Spinal cord (tissue), 10 donors: ENCODE data around the gene DEFB129. TPM values are rescaled to one million over a fixed set of nuclear protein-coding genes. Genes with fewer than 3 reads are reported as not detected.

Experiments used
- DNase-seq, 6 donors: peaks; one replicate each; pipeline versions ENCODE4 v3.0.0 to v3.0.0-alpha.2; 2013 to 2015; ENCODE audit warnings: low spot score in 6 of 6, low read depth in 4 of 6
- H3K27ac ChIP-seq: one replicate; pipeline ENCODE4 v1.5.1; 2013; ENCODE audit warnings: low read depth, low read length, control low read depth
- H3K27me3 ChIP-seq: one replicate; pipeline ENCODE4 v1.6.1; 2013; ENCODE audit warnings: low read length; ENCODE audit not compliant: control insufficient read depth, insufficient read depth
- H3K36me3 ChIP-seq: one replicate; pipeline ENCODE4 v1.6.1; 2013; ENCODE audit warnings: low read length; ENCODE audit not compliant: control insufficient read depth, insufficient read depth
- H3K4me1 ChIP-seq: one replicate; pipeline ENCODE4 v1.6.1; 2013; ENCODE audit warnings: low read length; ENCODE audit not compliant: control insufficient read depth, insufficient read depth
- H3K4me3 ChIP-seq: one replicate; pipeline ENCODE4 v1.5.1; 2013; ENCODE audit warnings: low read depth, low read length, control low read depth
- H3K9me3 ChIP-seq: one replicate; pipeline ENCODE4 v1.6.1; 2013; ENCODE audit warnings: low read length; ENCODE audit not compliant: control insufficient read depth, insufficient read depth
- WGBS: methylation state at CpG from one replicate; pipeline ENCODE4 v1.1.5; 2013; ENCODE audit warnings: missing lambda C conversion rate; ENCODE audit not compliant: insufficient coverage; 5-methylcytosine and 5-hydroxymethylcytosine counted together
- polyA plus RNA-seq, 2 donors: library from polyadenylated mRNA; unstranded; fragments of 120-200 nt; gene quantifications; one replicate each; pipeline ENCODE4 v1.2.1, GENCODE V29; 2013; ENCODE audit not compliant: insufficient read length in 2 of 2
- total RNA-seq, 2 donors: library from RNA; depleted of rRNA in 1 of 2; stranded (reverse); fragments of 120-200 nt in 1 of 2; fragments of >200 nt in 1 of 2; gene quantifications; one replicate each; pipeline versions ENCODE4 v1.2.3 to v1.2.4, GENCODE V29; 2013 to 2014
- donor health status: healthy.

Gene DEFB129
- total and polyA plus RNA-seq, 4 donors = not detected

GRCh38 chr20:266596-267562, 39.8 kb downstream of the DEFB129 start:
- peaks cover 11% of the 10 kb centered on the region for H3K4me1 ChIP-seq
- H3K27ac ChIP-seq = no peak overlapping the region
- H3K9me3 ChIP-seq = no peaks in the 10 kb centered on the region
- peak overlapping the region; percentile 54 for H3K4me3 ChIP-seq
- DNase-seq = peak; percentile 57 to 96 (median 70)
- peaks cover 4% of the 10 kb centered on the region for H3K36me3 ChIP-seq
- H3K27me3 ChIP-seq = no peaks in the 10 kb centered on the region
- WGBS = 1% methylated on average over 38 of the region's 43 CpGs

GRCh38 chr20:270517-270916, 43.5 kb downstream of the DEFB129 start:
- Histone ChIP-seq H3K4me3 (no peak overlapping the region), H3K27ac (no peak overlapping the region), H3K27me3 (no peaks in the 10 kb centered on the region), H3K9me3 (no peaks in the 10 kb centered on the region), H3K4me1 (peaks cover 14% of the 10 kb centered on the region), H3K36me3 (peaks cover 9% of the 10 kb centered on the region)
- no peak for DNase-seq
- WGBS = 88% methylated on average over 2 of the region's 5 CpGs

GRCh38 chr20:271069-271468, 44.0 kb downstream of the DEFB129 start:
- peaks cover 14% of the 10 kb centered on the region for H3K4me1 ChIP-seq
- H3K9me3 ChIP-seq = no peaks in the 10 kb centered on the region
- no peaks in the 10 kb centered on the region for H3K27me3 ChIP-seq
- 75% methylated on average over 3 of the region's 4 CpGs for WGBS
- no peak overlapping the region for H3K27ac ChIP-seq
- H3K36me3 ChIP-seq = peaks cover 15% of the 10 kb centered on the region
- H3K4me3 ChIP-seq = no peak overlapping the region
- DNase-seq = no peak

- Histone ChIP-seq H3K9me3 (no peaks in the 10 kb centered on the region), H3K4me1 (peaks cover 10% of the 10 kb centered on the region), H3K36me3 (peaks cover 19% of the 10 kb centered on the region), H3K27me3 (no peaks in the 10 kb centered on the region), H3K27ac (no peak overlapping the region), H3K4me3 (no peak overlapping the region)
- no peak for DNase-seq
Measured at GRCh38 chr20:271528-271927, 44.5 kb downstream of the DEFB129 start.

- no peaks in the 10 kb centered on the region for H3K9me3 ChIP-seq
- DNase-seq = no peak
- H3K36me3 ChIP-seq = peaks cover 30% of the 10 kb centered on the region
- H3K27ac ChIP-seq = no peak overlapping the region
- H3K4me3 ChIP-seq = no peak overlapping the region
- H3K27me3 ChIP-seq = no peaks in the 10 kb centered on the region
- H3K4me1 ChIP-seq = peaks cover 3% of the 10 kb centered on the region
Measured at GRCh38 chr20:272718-273117, 45.7 kb downstream of the DEFB129 start.

GRCh38 chr20:273884-274283, 46.8 kb downstream of the DEFB129 start:
- Histone ChIP-seq H3K9me3 (no peaks in the 10 kb centered on the region), H3K27ac (no peak overlapping the region), H3K4me1 (peaks cover 3% of the 10 kb centered on the region), H3K4me3 (no peak overlapping the region), H3K27me3 (no peaks in the 10 kb centered on the region), H3K36me3 (peaks cover 39% of the 10 kb centered on the region)
- DNase-seq = no peak
- WGBS = 71% methylated on average over 3 of the region's 3 CpGs

GRCh38 chr20:275791-276190, 48.7 kb downstream of the DEFB129 start:
- peaks cover 41% of the 10 kb centered on the region for H3K36me3 ChIP-seq
- WGBS = 78% methylated on average over 1 of the region's 7 CpGs
- no peak overlapping the region for H3K27ac ChIP-seq
- DNase-seq = no peak
- no peaks in the 10 kb centered on the region for H3K9me3 ChIP-seq
- peaks cover 7% of the 10 kb centered on the region for H3K4me1 ChIP-seq
- no peak overlapping the region for H3K4me3 ChIP-seq
- H3K27me3 ChIP-seq = no peaks in the 10 kb centered on the region

GRCh38 chr20:276620-277495, 49.8 kb downstream of the DEFB129 start:
- H3K4me1 ChIP-seq = peaks cover 7% of the 10 kb centered on the region
- H3K4me3 ChIP-seq = no peak overlapping the region
- no peaks in the 10 kb centered on the region for H3K27me3 ChIP-seq
- no peaks in the 10 kb centered on the region for H3K9me3 ChIP-seq
- no peak overlapping the region for H3K27ac ChIP-seq
- 94% methylated on average over 9 of the region's 12 CpGs for WGBS
- H3K36me3 ChIP-seq = peaks cover 42% of the 10 kb centered on the region
- DNase-seq = no peak

- peaks cover 7% of the 10 kb centered on the region for H3K4me1 ChIP-seq
- H3K27ac ChIP-seq = no peak overlapping the region
- no peak for DNase-seq
- H3K9me3 ChIP-seq = no peaks in the 10 kb centered on the region
- no peak overlapping the region for H3K4me3 ChIP-seq
- H3K36me3 ChIP-seq = peaks cover 42% of the 10 kb centered on the region
- no peaks in the 10 kb centered on the region for H3K27me3 ChIP-seq
- WGBS = 52% methylated on average over 3 of the region's 3 CpGs
Measured at GRCh38 chr20:277496-277781, 50.4 kb downstream of the DEFB129 start.
